IMR-90 (cell line): ENCODE data around the gene LRRC36. TPM values are rescaled to one million over a fixed set of nuclear protein-coding genes. Genes with fewer than 3 reads are reported as not detected.

Source experiments
- ATAC-seq: fragments of 200-7000 bp; cut with Tn5 transposase; 2 replicates; pipeline ENCODE4 v1.9.1; 2020; ENCODE audit warnings: low read depth, mild to moderate bottlenecking, moderate library complexity
- BruUV-seq: library from RNA; stranded (reverse); fragments of 400-500 nt; replicated peaks from 2 replicates; lab custom pipeline; 2021; lab: Mats Ljungman, UMichigan
- CTCF ChIA-PET: fragments of 300-600 bp; formaldehyde crosslinking; extraction: SDS; loops from one replicate; lab custom pipeline; 2021; ENCODE audit warnings: antibody characterized with exemption; lab: Yijun Ruan, JAX
- POLR2A ChIA-PET: fragments of 300-600 bp; sonication (Branson Sonifier 250); formaldehyde crosslinking; loops from one replicate; lab custom pipeline; 2022; ENCODE audit warnings: antibody characterized with exemption; ENCODE audit not compliant: unreplicated experiment; lab: Charles Lee
- DNase-seq: peaks from one replicate; pipeline ENCODE4 v3.0.0; 2013
- H2AFZ ChIP-seq: replicated peaks from 2 replicates; pipeline ENCODE3; 2013; ENCODE audit warnings: low read length, mild to moderate bottlenecking; ENCODE audit not compliant: poor library complexity
- H2AK5ac ChIP-seq: 2 replicates; pipeline ENCODE4 v1.6.1; 2013; ENCODE audit warnings: low read depth, low read length, inconsistent platforms
- H2AK9ac ChIP-seq: replicated peaks from 2 replicates; pipeline ENCODE3; 2013; ENCODE audit warnings: mild to moderate bottlenecking, low read depth, low read length, moderate library complexity; ENCODE audit not compliant: poor library complexity
- H2BK120ac ChIP-seq: 2 replicates; pipeline ENCODE4 v1.6.1; 2013; ENCODE audit warnings: low read depth, low read length, inconsistent platforms
- H2BK15ac ChIP-seq: 3 replicates; pipeline ENCODE4 v1.6.1; 2013; ENCODE audit warnings: low read depth, low read length, inconsistent platforms
- H2BK20ac ChIP-seq: 2 replicates; pipeline ENCODE4 v1.6.1; 2013; ENCODE audit warnings: low read depth, mild to moderate bottlenecking, inconsistent platforms, low read length, moderate library complexity
- H2BK5ac ChIP-seq: 2 replicates; pipeline ENCODE4 v1.6.1; 2013; ENCODE audit warnings: mild to moderate bottlenecking, low read depth, low read length, inconsistent platforms; ENCODE audit not compliant: poor library complexity, severe bottlenecking
- H3K14ac ChIP-seq: replicated peaks from 2 replicates; pipeline ENCODE4 v1.6.1; 2013; ENCODE audit warnings: low read depth, low read length, inconsistent platforms
- H3K18ac ChIP-seq: 2 replicates; pipeline ENCODE4 v1.6.1; 2013; ENCODE audit warnings: low read depth, low read length, control low read depth
- H3K23ac ChIP-seq: 2 replicates; pipeline ENCODE4 v1.6.1; 2013; ENCODE audit warnings: low read depth, low read length, inconsistent platforms
- H3K27ac ChIP-seq: 2 replicates; pipeline ENCODE4 v1.5.1; 2013; ENCODE audit warnings: mild to moderate bottlenecking, control low read depth, low read length; ENCODE audit not compliant: insufficient read depth
- H3K27me3 ChIP-seq: 2 replicates; pipeline ENCODE4 v1.6.1; 2013; ENCODE audit warnings: low read length; ENCODE audit not compliant: control insufficient read depth, insufficient read depth
- H3K36me3 ChIP-seq: 2 replicates; pipeline ENCODE4 v1.6.1; 2013; ENCODE audit warnings: low read length, mixed read lengths; ENCODE audit not compliant: control insufficient read depth, insufficient read depth
- H3K4ac ChIP-seq: 2 replicates; pipeline ENCODE4 v1.6.1; 2013; ENCODE audit warnings: low read depth, low read length, inconsistent platforms
- H3K4me1 ChIP-seq: 2 replicates; pipeline ENCODE4 v1.6.1; 2013; ENCODE audit warnings: low read length, mixed read lengths; ENCODE audit not compliant: control insufficient read depth, insufficient read depth
- H3K4me2 ChIP-seq: 2 replicates; pipeline ENCODE4 v1.6.1; 2013; ENCODE audit warnings: low read depth, mild to moderate bottlenecking, control low read depth, low read length, moderate library complexity
- H3K4me3 ChIP-seq: 2 replicates; pipeline ENCODE4 v1.5.1; 2013; ENCODE audit warnings: low read depth, mild to moderate bottlenecking, control low read depth, low read length, moderate library complexity; ENCODE audit not compliant: insufficient read depth
- H3K56ac ChIP-seq: 2 replicates; pipeline ENCODE4 v1.6.1; 2013; ENCODE audit warnings: low read length, inconsistent platforms; ENCODE audit not compliant: insufficient read depth; ENCODE audit errors: extremely low read depth
- H3K79me1 ChIP-seq, 2 experiments: 2 replicates each; pipeline ENCODE4 v1.6.1; 2013; ENCODE audit warnings: low read length in 2 of 2, inconsistent platforms in 1 of 2, low read depth in 1 of 2
- H3K9ac ChIP-seq: 2 replicates; pipeline ENCODE4 v1.6.1; 2013; ENCODE audit warnings: low read depth, low read length, control low read depth
- H3K9me1 ChIP-seq: 2 replicates; pipeline ENCODE4 v1.6.1; 2013; ENCODE audit warnings: low read length, inconsistent platforms; ENCODE audit not compliant: insufficient read depth
- H3K9me3 ChIP-seq: 2 replicates; pipeline ENCODE4 v1.6.1; 2013; ENCODE audit warnings: low read length; ENCODE audit not compliant: control insufficient read depth, insufficient read depth
- H4K20me1 ChIP-seq: 2 replicates; pipeline ENCODE4 v1.6.1; 2013; ENCODE audit warnings: low read length, inconsistent platforms; ENCODE audit not compliant: insufficient read depth
- H4K5ac ChIP-seq: 2 replicates; pipeline ENCODE4 v1.6.1; 2013; ENCODE audit warnings: mild to moderate bottlenecking, low read depth, low read length, control low read depth
- H4K8ac ChIP-seq, 2 experiments: 2 replicates each; pipeline ENCODE4 v1.6.1; 2013; ENCODE audit warnings: low read depth in 2 of 2, low read length in 2 of 2, control low read depth in 1 of 2, inconsistent platforms in 1 of 2
- H4K91ac ChIP-seq: 2 replicates; pipeline ENCODE4 v1.6.1; 2013; ENCODE audit warnings: low read depth, low read length, inconsistent platforms; ENCODE audit not compliant: insufficient read depth
- BHLHE40 ChIP-seq: fragments of 150-350 bp; IDR thresholded peaks from 2 replicates; pipeline ENCODE4 v1.6.1; 2016; ENCODE audit warnings: mild to moderate bottlenecking, low read depth, low read length
- CEBPB ChIP-seq: IDR thresholded peaks from 2 replicates; pipeline ENCODE4 v1.6.1; 2012; ENCODE audit warnings: low read depth, low read length, improper control_type of control experiment
- CHD1 ChIP-seq: IDR thresholded peaks from 2 replicates; pipeline ENCODE4 v1.6.1; 2012; ENCODE audit warnings: low read depth, low read length, improper control_type of control experiment
- ELK1 ChIP-seq: fragments of 150-350 bp; IDR thresholded peaks from 2 replicates; pipeline ENCODE4 v1.6.1; 2016; ENCODE audit warnings: low read depth, mild to moderate bottlenecking, low read length, moderate library complexity, borderline replicate concordance
- FOS ChIP-seq: fragments of 150-350 bp; IDR thresholded peaks from 2 replicates; pipeline ENCODE4 v1.6.1; 2016; ENCODE audit warnings: low read depth, low read length
- MXI1 ChIP-seq: IDR thresholded peaks from 2 replicates; pipeline ENCODE4 v1.6.1; 2012; ENCODE audit warnings: low read depth, mild to moderate bottlenecking, low read length, moderate library complexity, borderline replicate concordance
- NFE2L2 ChIP-seq: fragments of 150-350 bp; IDR thresholded peaks from 2 replicates; pipeline ENCODE4 v1.6.1; 2016; ENCODE audit warnings: low read depth, mild to moderate bottlenecking, low read length
- POLR2A ChIP-seq: IDR thresholded peaks from 2 replicates; pipeline ENCODE4 v1.6.1; 2012; ENCODE audit warnings: mild to moderate bottlenecking, low read depth, low read length
- RAD21 ChIP-seq: IDR thresholded peaks from 2 replicates; pipeline ENCODE4 v1.6.1; 2012; ENCODE audit warnings: low read length, improper control_type of control experiment
- RCOR1 ChIP-seq: IDR thresholded peaks from 2 replicates; pipeline ENCODE4 v1.6.1; 2012; ENCODE audit warnings: mild to moderate bottlenecking, low read length, improper control_type of control experiment; ENCODE audit not compliant: insufficient replicate concordance
- RFX5 ChIP-seq: IDR thresholded peaks from 2 replicates; pipeline ENCODE4 v1.8.0; 2012; ENCODE audit warnings: low read depth, mild to moderate bottlenecking, low read length, moderate library complexity
- SMC3 ChIP-seq: fragments of 150-350 bp; IDR thresholded peaks from 2 replicates; pipeline ENCODE4 v1.6.1; 2016; ENCODE audit warnings: low read depth, mild to moderate bottlenecking, antibody characterized with exemption, low read length, moderate library complexity
- WGBS, 2 experiments: methylation state at CpG; one replicate each; pipeline versions ENCODE4 v1.1.5 to v1.1.7; 2013; ENCODE audit warnings: missing lambda C conversion rate in 2 of 2; ENCODE audit not compliant: insufficient read length in 1 of 2; ENCODE audit errors: extremely low coverage in 2 of 2; 5-methylcytosine and 5-hydroxymethylcytosine counted together
- dilution Hi-C: fragments of 300-500 bp; cut with HindIII; formaldehyde crosslinking; loops from one replicate; pipeline ENCODE4 v1.14.3; 2018; ENCODE audit warnings: low sequenced_read_pairs; ENCODE audit not compliant: unreplicated experiment
- in situ Hi-C: fragments of 300-500 bp; cut with MboI; formaldehyde crosslinking; loops from 3 replicates; pipeline ENCODE4 v1.14.3; 2019; ENCODE audit warnings: low sequenced_read_pairs, inconsistent platforms, mixed read lengths
- intact Hi-C: fragments of 100-400 bp; cut with micrococcal nuclease; formaldehyde crosslinking; loops from 2 replicates; pipeline ENCODE4 v1.10.0; 2022
- polyA plus RNA-seq, 3 experiments: library from polyadenylated mRNA; depleted of rRNA; stranded (reverse); fragments of >200 nt; gene quantifications; 2 replicates each; pipeline ENCODE4 v1.2.3, GENCODE V29; 2012; ENCODE audit warnings: low replicate concordance in 1 of 3
- total RNA-seq: library from RNA; depleted of rRNA; stranded (reverse); fragments of >200 nt; gene quantifications from 2 replicates; pipeline ENCODE4 v1.2.3, GENCODE V29; 2012
- TF ChIP-seq, protein P1 (sequence below): conservative IDR thresholded peaks from 2 replicates; pipeline ENCODE4 v1.5.1; 2012; ENCODE audit warnings: mild to moderate bottlenecking, low read depth, low read length, improper control_type of control experiment
- TF ChIP-seq, protein P2 (sequence below): fragments of 150-350 bp; IDR thresholded peaks from 2 replicates; pipeline ENCODE4 v1.6.1; 2017; ENCODE audit warnings: mild to moderate bottlenecking, antibody characterized with exemption, low read length, low read depth

LRRC36 gene
- total and polyA plus RNA-seq, 2 of the 4 experiments (the other 2 are of a cell fraction) = 0.18 to 0.29 TPM

DNA sequence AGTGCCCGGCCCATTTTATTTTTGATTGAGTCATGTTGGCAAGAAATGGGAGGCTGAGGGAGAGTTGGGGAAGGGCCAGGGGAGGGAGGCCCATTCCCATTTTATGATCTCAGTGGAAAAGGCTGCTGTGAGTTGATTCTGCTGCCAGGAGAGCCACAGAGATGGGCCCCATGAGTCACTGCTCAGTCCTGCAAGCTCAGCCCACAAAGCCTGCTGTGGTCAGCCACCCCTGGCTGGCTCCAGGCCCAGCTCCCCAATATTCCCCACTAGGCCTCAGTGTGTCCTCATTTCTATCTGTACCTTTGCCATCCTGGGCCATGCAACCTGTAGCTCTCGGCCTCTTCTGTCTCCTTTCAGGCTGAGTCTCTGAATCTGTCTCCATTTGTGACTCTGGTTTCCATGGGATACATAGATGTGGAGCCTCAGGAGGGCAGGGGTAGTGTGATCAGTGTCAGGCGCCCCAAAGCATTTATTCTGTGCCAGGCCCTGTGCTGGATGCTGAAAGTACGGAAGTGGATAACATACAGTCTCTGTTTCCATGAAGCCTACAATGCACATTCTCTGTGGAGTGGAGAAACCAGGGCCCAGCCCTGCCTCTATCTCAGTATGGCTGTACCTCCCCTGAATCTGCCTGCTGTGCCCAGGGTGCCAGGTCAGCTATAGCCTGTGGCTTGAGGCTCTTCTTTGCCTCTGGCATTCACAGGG, 49.2 kb upstream of the LRRC36 start:
- DNase-seq (peak; percentile 100), ATAC-seq (peak; percentile 73)
- Histone ChIP-seq H4K5ac (peak overlapping the region; percentile 58), H3K23ac (peak overlapping the region; percentile 94), H3K4me3 (no peak overlapping the region), H2BK15ac (peak overlapping the region; percentile 99), H3K56ac (peak overlapping the region; percentile 92), H2BK20ac (peak overlapping the region; percentile 99), H2AFZ (peak overlapping the region; percentile 24), H2BK5ac (peak overlapping the region; percentile 95), H4K8ac (peak overlapping the region; percentile 79 to 94), H3K4me1 (peaks cover 24% of the 10 kb centered on the region), H3K4ac (peak overlapping the region; percentile 99), H3K9me3 (no peaks in the 10 kb centered on the region), H3K4me2 (peak overlapping the region; percentile 68), H3K14ac (peak overlapping the region; percentile 78), H2AK9ac (peak overlapping the region; percentile 94), H3K36me3 (peaks cover 3% of the 10 kb centered on the region; the same call in 1 of the 2 replicates), H3K79me1 (peaks cover 13 to 33% of the 10 kb centered on the region in 2 experiments; a peak in 3 of 4 replicates), H2BK120ac (peak overlapping the region; percentile 99), H3K9ac (peak overlapping the region; percentile 34), H4K91ac (peak overlapping the region; percentile 97), H3K9me1 (peaks cover 24% of the 10 kb centered on the region), H3K27me3 (no peaks in the 10 kb centered on the region), H3K18ac (peak overlapping the region; percentile 66), H4K20me1 (0 out of 2 replicates have a peak, but pooled peaks cover 4% of the 10 kb centered on the region), H3K27ac (peak overlapping the region; percentile 91), H2AK5ac (peak overlapping the region; percentile 99)
- 37% methylated on average over 3 of the region's 4 CpGs; no CpG with 5 or more reads in 1 of the 2 experiments for WGBS, 2 experiments
- TSS peak; percentile 30 for BruUV-seq
- CTCF ChIA-PET = no interaction called here
- intact Hi-C loops = loop anchor here (1.0 kb wide), 1 partner anchor 34 kb away; no protein-coding TSS in a partner anchor
- dilution Hi-C loops = no loop called here
- POLR2A ChIA-PET = interaction anchor here (0.5 kb wide), 1 partner anchor 124 kb away, joined by 3 read pairs; no protein-coding TSS in a partner anchor
- in situ Hi-C loops = no loop called here
- TF ChIP-seq, protein P1, sequence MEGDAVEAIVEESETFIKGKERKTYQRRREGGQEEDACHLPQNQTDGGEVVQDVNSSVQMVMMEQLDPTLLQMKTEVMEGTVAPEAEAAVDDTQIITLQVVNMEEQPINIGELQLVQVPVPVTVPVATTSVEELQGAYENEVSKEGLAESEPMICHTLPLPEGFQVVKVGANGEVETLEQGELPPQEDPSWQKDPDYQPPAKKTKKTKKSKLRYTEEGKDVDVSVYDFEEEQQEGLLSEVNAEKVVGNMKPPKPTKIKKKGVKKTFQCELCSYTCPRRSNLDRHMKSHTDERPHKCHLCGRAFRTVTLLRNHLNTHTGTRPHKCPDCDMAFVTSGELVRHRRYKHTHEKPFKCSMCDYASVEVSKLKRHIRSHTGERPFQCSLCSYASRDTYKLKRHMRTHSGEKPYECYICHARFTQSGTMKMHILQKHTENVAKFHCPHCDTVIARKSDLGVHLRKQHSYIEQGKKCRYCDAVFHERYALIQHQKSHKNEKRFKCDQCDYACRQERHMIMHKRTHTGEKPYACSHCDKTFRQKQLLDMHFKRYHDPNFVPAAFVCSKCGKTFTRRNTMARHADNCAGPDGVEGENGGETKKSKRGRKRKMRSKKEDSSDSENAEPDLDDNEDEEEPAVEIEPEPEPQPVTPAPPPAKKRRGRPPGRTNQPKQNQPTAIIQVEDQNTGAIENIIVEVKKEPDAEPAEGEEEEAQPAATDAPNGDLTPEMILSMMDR = no peak
- TF ChIP-seq, protein P2, sequence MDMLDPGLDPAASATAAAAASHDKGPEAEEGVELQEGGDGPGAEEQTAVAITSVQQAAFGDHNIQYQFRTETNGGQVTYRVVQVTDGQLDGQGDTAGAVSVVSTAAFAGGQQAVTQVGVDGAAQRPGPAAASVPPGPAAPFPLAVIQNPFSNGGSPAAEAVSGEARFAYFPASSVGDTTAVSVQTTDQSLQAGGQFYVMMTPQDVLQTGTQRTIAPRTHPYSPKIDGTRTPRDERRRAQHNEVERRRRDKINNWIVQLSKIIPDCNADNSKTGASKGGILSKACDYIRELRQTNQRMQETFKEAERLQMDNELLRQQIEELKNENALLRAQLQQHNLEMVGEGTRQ = no peak
- TF ChIP-seq RAD21 (no peak), CEBPB (peak; percentile 7; the same call in 1 of the 2 replicates), ELK1 (no peak), CHD1 (peak; percentile 63), BHLHE40 (peak; percentile 61; the same call in 1 of the 2 replicates), SMC3 (no peak), RCOR1 (peak; percentile 10), MXI1 (no peak), RFX5 (no peak), NFE2L2 (0 out of 2 replicates have a peak, but pooled peaks have one; percentile 1), POLR2A (no peak; the same call in 1 of the 2 replicates), FOS (peak; percentile 94)
